Fibroblast of lung (primary cell): Measurements from ENCODE around the gene FAM216A.

Experiments
- CTCF ChIP-seq, 2 donors: IDR thresholded peaks in 1 of 2; conservative IDR thresholded peaks in 1 of 2; 1 replicate in 1 of 2; 2 replicates in 1 of 2; pipeline ENCODE4 v1.5.1; 2011 to 2012; ENCODE audit warnings: low read length in 2 of 2, control low read depth in 1 of 2, inconsistent platforms in 1 of 2, low read depth in 1 of 2, mild to moderate bottlenecking in 1 of 2
- EZH2 ChIP-seq: IDR thresholded peaks from 2 replicates; pipeline ENCODE4 v1.5.1; 2012; ENCODE audit warnings: low read length, control low read depth, mild to moderate bottlenecking; ENCODE audit errors: missing control alignments

GRCh38 chr12:110424237-110424636, 44.4 kb upstream of the FAM216A start:
- TF ChIP-seq CTCF (conservative IDR thresholded peaks at IDR 0.05 in 1 of 2, IDR thresholded peaks at IDR 0.05 in 1 of 2; ENCODE audit: low read depth in 1 of 2, low read length in 2 of 2) (no peak), EZH2 (no peak)
